ENCODE data around the gene ACE2.
A peak's percentile ranks its signal among the peaks of the same experiment; 100 is the strongest.

The ACE2 gene

GRCh38 chrX:15570145-15570544 lies 30.6 kb downstream of the ACE2 start:
- no peak for DNase-seq

- no peak for DNase-seq
Measured at GRCh38 chrX:15567886-15568616, 32.7 kb downstream of the ACE2 start.

- DNase-seq = no peak
Measured at GRCh38 chrX:15567267-15567666, 33.5 kb downstream of the ACE2 start.

GRCh38 chrX:15566244-15566643 lies 34.5 kb downstream of the ACE2 start:
- DNase-seq = no peak

- peak; percentile 8 for DNase-seq
Measured at GRCh38 chrX:15564981-15565579, 35.7 kb downstream of the ACE2 start.

- DNase-seq = no peak
Measured at GRCh38 chrX:15563056-15563455, 37.7 kb downstream of the ACE2 start.

- DNase-seq = no peak
Measured at GRCh38 chrX:15560924-15561323, 39.8 kb downstream of the ACE2 start.

- DNase-seq = no peak
Measured at GRCh38 chrX:15559227-15559626, 41.5 kb downstream of the ACE2 start.

- no peak for DNase-seq
Measured at GRCh38 chrX:15549189-15550012, 51.4 kb downstream of the ACE2 start.

GRCh38 chrX:15547356-15547755 lies 53.4 kb downstream of the ACE2 start:
- no peak for DNase-seq

DNA sequence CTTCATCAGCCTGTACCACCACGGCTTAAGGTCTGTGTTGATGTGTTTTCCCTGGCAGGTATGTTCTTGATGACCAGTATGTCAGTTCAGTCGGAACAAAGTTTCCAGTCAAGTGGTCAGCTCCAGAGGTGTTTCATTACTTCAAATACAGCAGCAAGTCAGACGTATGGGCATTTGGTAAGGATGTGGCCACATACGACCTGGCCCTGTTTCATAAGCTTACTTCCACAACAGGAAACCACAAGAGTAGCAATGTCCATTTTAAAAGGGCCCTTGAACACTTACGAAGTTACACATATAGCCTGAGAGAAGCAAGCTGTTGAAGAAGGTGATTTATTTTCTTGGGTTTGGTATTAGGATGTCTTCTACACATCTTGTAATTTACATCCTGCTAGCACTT lies 54.0 kb downstream of the ACE2 start:
- no peak for DNase-seq

GRCh38 chrX:15530318-15530717 lies 70.4 kb downstream of the ACE2 start:
- no peak for DNase-seq

DNA sequence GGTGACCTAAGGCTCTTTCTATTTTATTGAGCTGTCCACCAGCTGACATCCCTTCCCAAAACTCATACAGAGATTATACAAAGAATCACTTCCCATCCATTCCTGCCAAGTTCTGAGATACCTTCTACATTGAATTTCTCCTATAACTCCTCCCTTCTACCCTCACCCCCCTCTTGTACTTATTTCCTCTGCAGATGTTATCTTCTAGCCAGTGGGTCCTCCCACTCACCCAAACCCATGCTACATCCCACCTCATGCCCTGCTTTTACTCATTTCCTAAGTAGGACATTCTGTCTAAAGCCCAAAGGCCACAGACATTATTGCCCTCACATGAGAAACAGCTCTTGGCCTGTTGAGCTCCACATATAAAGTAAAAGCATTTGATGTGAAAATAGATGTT lies 71.6 kb downstream of the ACE2 start:
- DNase-seq = no peak

DNA sequence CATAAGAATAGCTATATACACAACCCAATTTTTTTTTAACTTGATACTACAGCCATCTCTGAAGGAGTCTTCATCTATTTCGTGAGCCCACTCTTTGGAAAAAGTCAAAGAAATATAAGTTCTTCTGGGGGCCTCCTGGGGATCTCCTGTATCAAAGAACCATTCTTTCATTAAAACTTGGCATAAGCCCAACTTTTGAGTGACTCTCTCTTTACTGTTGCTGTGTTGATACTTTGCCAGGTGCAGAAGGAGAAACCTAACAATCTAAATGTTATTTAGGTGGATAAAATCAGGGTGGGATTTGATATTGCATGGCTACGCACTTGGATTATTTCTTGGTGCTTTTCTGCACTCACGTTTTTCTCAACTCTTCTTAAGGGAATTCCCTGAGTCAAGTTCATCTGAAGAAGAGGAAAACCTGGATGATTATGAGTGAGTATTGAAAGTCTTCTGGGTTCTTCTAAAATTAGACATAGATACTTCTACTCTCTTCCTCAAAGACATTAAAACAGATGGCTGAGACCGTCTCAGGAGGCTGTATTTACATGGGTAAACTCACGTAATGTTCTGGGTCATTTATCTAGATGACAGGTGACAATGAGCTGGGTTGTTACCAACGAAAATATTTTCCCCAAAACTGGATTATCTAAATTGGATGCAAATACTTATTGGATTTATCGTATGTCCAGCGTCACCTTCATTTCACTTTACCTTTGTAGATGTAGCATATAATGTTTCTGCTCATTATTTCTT lies 74.9 kb downstream of the ACE2 start:
- no peak for DNase-seq

DNA sequence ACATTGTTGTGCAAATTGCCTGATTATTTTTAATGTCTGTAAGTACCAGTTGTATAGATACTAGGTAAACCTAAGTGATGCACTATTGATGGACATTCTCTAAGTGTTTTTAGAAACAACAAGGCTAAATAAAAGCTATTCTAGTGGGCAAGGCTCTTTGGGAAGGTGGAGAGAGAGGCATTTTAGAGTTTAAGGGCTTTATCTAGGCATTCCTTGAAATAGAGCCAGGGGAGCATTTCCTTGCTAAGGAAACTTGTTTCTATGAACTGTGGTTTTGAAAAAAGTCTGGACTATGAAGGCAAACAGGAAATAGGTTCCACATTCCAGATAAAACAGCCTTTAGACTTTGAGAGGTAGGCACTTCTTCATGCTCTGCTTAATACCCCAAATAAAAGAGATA lies 76.3 kb downstream of the ACE2 start:
- no peak for DNase-seq

DNA sequence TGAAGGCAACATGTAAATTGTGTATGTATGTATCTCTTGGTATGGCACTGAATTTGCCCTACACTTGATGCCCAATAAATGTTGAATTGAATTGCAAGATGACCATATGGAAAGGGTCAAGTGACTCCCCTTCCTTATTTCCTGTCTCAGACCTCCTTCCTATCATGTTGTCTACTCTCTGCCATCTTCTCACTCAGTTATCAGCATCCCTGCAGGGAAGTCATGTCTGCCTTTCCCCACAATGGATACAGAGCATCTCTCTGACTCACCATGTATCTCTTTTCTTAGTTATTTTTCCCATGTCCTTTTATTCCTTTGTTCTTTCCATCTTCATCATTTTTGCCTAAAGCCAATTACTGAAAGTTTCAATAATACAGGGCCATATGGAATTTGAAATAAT lies 77.7 kb downstream of the ACE2 start:
- DNase-seq = no peak

DNA sequence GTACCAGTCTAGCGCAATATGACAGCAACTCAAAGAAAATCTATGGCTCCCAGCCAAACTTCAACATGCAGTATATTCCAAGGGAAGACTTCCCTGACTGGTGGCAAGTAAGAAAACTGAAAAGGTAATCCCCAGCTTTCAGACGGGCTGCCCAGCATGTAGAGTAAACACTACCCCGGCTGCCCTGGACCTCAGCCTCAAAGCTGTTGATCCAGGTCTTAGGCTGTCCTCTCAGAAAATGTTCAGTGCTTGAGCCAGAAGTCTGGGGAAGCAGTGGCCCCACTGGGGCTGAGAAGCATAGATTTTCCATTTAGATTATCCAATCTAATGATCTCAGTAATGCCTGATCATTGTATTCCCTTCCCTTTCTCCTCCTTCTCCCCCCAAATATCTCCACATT lies 78.3 kb downstream of the ACE2 start:
- no peak for DNase-seq

- no peak for DNase-seq
Measured at GRCh38 chrX:15515931-15516330, 84.8 kb downstream of the ACE2 start.

DNA sequence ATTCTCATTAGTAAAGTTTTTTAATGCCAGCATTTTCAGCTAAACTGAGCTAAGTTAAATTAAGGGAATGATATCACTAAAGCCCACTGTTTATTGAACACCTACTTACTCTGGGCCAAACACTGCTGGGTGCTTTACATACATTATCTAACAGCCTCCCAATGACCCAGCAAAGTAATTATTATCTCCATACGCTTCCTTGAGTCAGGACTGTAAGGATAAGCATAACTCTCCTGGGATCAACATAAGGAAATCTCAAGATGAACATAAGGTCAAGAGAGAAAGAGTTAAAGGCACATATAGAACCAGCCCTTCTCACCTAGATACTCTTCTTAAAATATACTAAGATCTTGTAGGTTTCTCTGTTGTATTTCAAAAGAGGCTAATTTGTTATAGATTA lies 86.5 kb downstream of the ACE2 start:
- DNase-seq = no peak

DNA sequence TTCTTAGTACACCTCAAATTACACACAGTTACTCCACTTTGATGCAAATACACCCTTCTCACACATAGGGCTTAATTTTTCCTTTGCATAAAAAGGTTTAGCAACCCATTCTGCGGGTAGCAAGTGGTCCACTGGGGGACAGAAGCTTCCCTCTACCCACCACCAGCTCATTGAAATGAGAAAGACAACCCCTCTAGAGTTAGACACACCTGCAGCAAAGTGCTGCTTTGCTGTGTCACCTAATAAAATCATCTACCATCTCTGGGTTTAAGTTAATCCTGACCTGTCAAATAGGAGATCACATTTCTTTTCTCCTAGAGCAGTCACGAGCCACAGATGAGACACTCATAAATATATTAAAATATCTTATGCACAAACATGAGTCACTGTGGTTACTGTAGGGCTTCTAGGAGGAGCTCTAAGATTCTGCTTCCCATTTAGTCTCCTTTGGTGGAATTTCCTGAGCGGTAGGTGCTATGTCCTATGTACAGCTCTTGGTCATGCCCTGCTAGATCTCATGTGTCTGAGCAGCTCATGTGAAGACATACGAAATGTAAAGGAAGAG lies 88.3 kb downstream of the ACE2 start:
- no peak for DNase-seq

DNA sequence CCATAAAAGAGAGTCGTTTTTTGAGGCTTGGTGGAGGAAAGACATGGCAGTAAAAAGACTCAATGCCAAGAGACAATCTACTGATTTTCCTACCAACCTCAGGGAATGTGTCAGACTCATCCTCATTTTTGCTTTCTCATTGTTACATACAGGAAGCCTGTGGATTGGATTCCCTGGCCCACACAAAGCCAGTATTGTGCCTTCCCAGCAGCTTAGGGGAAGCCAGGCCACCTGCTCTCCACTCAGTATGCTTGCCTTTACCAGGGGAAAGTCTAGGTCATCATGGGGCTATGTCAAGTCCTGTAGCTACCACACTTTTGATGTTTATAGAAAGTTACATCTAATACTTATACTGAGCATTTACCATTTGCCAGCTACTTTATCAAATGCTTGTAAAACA lies 89.2 kb downstream of the ACE2 start:
- DNase-seq = no peak
